GOT3 (cell line): ENCODE measurements around the gene FOXC1.

Source experiments
- DNase-seq: peaks from one replicate; lab custom pipeline; 2025; ENCODE audit warnings: mixed read lengths; lab: John Stamatoyannopoulos, UW

Gene FOXC1

DNA sequence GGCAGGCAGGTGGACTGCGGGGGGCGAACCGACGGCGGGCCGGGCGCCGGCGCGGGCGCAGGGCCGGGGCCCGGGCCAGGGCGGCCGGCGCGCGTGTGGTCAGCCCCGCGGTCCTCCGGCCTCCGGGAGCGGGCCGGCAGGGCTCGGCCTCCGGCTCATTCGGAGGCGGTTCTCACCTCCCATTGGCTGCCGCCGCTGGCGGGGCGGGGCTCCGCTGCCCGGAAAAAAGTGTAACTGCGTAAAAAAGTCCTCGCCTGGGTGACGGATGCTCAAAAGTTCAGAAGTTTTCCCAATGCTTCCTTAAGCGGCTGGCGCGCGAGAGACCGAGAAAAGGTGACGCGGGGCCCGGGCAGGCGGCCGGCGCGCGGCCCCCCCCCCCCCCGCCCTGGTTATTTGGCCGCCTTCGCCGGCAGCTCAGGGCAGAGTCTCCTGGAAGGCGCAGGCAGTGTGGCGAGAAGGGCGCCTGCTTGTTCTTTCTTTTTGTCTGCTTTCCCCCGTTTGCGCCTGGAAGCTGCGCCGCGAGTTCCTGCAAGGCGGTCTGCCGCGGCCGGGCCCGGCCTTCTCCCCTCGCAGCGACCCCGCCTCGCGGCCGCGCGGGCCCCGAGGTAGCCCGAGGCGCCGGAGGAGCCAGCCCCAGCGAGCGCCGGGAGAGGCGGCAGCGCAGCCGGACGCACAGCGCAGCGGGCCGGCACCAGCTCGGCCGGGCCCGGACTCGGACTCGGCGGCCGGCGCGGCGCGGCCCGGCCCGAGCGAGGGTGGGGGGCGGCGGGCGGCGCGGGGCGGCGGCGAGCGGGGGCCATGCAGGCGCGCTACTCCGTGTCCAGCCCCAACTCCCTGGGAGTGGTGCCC, at the start of gene FOXC1:
Gene FOXC1 (plus strand): TSS at position 268 of the 849 bp plus-strand sequence. CDS start 531 bp downstream, at position 799.
- DNase-seq, result peak; percentile 78

DNA sequence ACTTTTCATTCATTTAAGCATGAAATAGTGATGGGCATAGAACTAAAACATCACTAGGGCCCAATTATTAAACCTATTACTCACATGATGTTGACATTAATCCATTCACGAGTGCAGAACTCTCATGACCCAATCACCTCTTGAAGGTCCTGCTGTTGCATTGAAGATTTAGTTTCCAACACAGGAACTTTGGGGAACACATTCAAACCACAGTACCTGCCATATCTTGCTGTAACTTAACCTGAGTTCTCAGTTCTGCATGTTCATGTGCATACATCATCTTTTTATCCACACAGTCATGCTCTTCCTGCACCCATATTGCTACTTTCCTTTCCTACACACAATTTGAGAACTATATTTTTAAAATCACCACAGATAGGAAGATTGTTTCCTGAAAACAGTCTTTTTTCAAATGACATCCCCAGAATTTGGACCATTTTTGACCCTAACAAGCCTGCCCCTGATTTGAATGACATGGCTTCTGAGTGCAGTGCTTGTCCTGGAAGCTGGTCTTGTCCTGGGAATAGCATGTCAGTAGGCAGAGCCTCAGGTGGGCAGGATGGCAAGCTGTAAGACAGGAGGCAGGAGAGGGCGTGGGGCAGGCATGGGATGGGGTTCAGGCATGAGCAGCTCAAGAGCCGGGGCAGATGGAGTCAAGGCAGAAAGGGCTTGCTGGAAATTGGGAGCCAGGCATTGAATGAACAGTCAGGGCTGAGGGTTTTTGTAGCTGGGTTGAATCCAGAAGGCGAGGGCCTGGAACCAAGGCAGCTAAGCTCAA, 49.2 kb upstream of the FOXC1 start:
- no peak for DNase-seq

- DNase-seq, result no peak
These were observed 48.4 kb upstream of the FOXC1 start for GRCh38 chr6:1561355-1561754.

- no peak for DNase-seq
These were observed 47.4 kb upstream of the FOXC1 start for GRCh38 chr6:1562171-1562955.

GRCh38 chr6:1569377-1569776, 40.3 kb upstream of the FOXC1 start:
- DNase-seq, result no peak

- no peak for DNase-seq
These were observed 38.9 kb upstream of the FOXC1 start for GRCh38 chr6:1570848-1571247.

DNA sequence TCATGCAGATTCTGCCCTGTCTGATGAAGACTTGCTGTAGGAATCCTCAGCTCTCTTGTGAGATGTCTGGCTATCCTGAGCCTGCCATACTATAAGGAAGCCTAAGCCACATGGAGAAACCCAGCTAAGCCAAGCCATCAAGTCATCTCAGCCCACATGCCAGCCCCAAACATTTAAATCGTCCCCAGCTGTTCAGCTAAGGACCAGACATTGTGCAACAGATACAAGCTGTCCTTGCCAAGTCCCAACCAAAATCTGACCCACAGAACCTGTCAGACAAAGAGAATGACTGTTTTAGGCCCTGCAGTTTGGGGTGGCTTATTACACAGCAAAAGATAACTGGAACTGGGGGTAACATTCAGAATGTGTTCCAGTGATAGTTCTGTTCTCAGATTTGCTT, 36.8 kb upstream of the FOXC1 start:
- no peak for DNase-seq

GRCh38 chr6:1574083-1574761, 35.5 kb upstream of the FOXC1 start:
- no peak for DNase-seq

GRCh38 chr6:1574890-1575209, 34.9 kb upstream of the FOXC1 start:
- DNase-seq, result no peak

DNA sequence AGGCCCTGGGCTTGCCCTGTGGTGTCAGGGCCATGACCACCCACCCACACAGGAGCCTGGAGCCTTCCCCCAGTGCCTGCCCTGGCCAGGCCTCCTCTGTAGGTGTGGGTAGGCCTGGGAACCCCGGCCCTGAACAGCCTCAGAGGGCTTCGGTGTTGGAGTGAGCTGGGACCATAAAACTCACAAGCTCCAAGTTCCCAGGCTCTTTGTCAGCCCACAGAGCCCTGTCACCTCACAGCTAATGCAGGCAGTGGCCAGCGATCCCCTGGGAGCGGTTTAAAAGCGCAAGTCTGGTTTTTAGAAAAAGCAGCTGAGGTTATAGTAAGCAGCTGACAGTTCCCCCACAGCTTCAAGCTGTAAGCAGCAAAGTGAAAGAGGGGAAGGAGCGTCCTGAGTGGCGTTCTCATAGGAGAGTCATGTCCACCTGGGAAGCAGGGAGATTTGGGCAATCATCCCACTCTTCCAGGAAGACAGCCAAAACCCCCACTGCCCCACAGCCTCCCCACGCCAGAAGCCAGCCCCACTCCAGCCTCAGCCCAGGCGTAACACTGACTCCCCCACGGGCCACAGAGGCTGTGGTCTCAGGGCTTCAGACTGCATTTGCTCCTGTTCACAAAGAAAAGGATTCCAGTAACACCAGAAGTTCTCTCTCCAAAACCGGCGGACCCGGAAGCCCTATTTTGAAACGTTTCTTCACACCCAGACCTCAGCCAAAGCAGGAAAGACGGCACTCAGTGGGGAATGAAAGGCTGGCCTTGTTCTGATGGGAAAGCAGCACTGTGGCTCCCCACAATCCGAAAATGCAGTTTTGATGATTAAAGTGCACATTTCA, 34.3 kb upstream of the FOXC1 start:
- DNase-seq, result no peak

GRCh38 chr6:1576166-1576565, 33.5 kb upstream of the FOXC1 start:
- DNase-seq, result no peak

GRCh38 chr6:1576711-1577110, 33.0 kb upstream of the FOXC1 start:
- DNase-seq, result no peak

GRCh38 chr6:1577146-1577680, 32.5 kb upstream of the FOXC1 start:
- DNase-seq, result no peak

GRCh38 chr6:1577896-1578745, 31.6 kb upstream of the FOXC1 start:
- DNase-seq, result no peak

- DNase-seq, result no peak
These were observed 30.6 kb upstream of the FOXC1 start for GRCh38 chr6:1579096-1579495.

DNA sequence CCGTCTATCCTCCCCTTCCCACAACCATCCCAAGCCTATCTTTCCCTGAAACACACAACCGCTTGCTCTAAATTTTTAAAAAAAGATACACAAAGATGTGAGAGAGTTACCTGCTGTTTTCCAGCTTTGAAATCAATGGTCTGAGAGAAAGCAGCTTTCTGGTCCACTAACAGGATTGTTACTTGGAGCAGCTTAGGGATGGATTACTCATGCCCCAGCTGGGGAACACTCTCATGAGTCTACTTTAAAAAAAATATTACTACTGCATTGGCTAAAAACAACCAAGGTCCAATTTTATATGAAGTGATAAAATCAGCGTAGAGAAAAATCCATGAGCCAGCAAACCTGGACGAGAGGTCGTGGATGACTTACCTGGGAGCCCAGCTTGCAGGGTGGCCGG, 29.6 kb upstream of the FOXC1 start:
- DNase-seq, result no peak

- no peak for DNase-seq
These were observed 29.1 kb upstream of the FOXC1 start for GRCh38 chr6:1580585-1580984.

DNA sequence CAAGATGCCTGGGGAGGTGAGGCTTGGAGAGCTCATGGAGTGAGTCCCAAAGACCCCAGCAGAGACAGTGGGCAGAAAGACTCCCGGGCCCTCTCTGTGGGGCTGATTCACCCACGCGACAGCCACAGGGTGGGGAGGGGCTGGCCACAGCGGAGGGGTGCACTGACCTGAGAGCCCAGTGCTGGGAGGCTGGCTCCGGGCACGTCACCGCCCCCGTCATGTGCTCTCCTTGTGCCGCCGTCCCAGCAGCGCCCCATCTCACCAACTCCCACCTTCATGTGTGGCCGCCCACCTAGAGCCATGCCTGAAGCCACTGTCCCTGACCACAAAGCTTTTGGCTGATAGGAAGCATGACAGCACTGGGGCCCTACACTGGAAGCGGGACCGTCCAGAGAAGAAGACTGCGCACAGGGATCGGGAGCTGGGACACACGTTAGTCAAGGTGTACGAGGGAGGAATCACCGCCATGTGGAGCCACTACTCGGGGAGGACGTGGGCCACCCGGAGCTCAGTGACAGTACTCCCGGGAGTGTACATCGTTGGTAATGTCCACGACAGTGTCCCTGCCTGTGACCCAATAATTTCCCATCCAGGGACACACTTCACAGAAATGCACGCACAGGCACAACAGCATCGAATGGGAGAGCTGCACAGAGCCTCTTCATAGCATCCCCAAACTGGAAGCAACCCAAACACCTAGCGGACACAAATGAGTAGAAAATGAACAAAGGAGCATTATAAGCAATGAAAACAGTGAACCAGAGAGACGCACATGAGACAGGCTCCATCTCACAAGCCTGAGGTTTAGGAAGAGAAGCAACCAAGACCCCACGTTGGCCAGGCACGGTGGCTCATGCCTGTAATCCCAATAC, 28.4 kb upstream of the FOXC1 start:
- DNase-seq, result no peak

- no peak for DNase-seq
These were observed 25.6 kb upstream of the FOXC1 start for GRCh38 chr6:1584146-1584545.
